Gastrocnemius medialis (tissue), 4 donors: ENCODE results near the gene TMEM132D. TPM values are rescaled to one million over a fixed set of nuclear protein-coding genes. Genes with fewer than 3 reads are reported as not detected.

ENCODE experiments used
- ATAC-seq, 2 donors: fragments of 150-250 bp; one replicate each; pipeline ENCODE4 v1.9.1; 2016
- DNase-seq, 2 donors: peaks; one replicate each; pipeline ENCODE4 v3.0.0-alpha.2; 2019
- H3K27ac ChIP-seq, 4 donors: fragments of 200-600 bp; sonication (generic); 1 replicate in 1 of 4; 2 replicates in 3 of 4; pipeline ENCODE4 v1.5.1; 2016 to 2018; ENCODE audit warnings: mild to moderate bottlenecking in 2 of 4, moderate library complexity in 1 of 4
- H3K27me3 ChIP-seq, 3 donors: fragments of 200-600 bp; sonication (generic) in 2 of 3; 1 replicate in 1 of 3; 2 replicates in 2 of 3; pipeline versions ENCODE4 v1.5.1 to v1.6.0; 2016 to 2019; ENCODE audit warnings: mild to moderate bottlenecking in 1 of 3, moderate library complexity in 1 of 3
- H3K36me3 ChIP-seq, 2 donors: fragments of 200-600 bp; sonication (generic) in 1 of 2; one replicate each; pipeline ENCODE4 v1.5.1; 2017 to 2018
- H3K4me1 ChIP-seq, 2 donors: fragments of 200-600 bp; sonication (generic) in 1 of 2; one replicate each; pipeline ENCODE4 v1.5.1; 2016 to 2017; ENCODE audit warnings: mild to moderate bottlenecking in 2 of 2
- H3K4me3 ChIP-seq, 4 donors: fragments of 200-600 bp; sonication (generic) in 3 of 4; 1 replicate in 1 of 4; 2 replicates in 3 of 4; pipeline ENCODE4 v1.5.1; 2016 to 2019; ENCODE audit warnings: mild to moderate bottlenecking in 2 of 4
- H3K9me3 ChIP-seq, 3 donors: fragments of 200-600 bp; sonication (generic) in 2 of 3; 1 replicate in 1 of 3; 2 replicates in 2 of 3; pipeline ENCODE4 v1.5.1; 2016 to 2019
- POLR2A ChIP-seq, 2 donors: fragments of 450-650 bp; IDR thresholded peaks; one replicate each; pipeline ENCODE4 v1.6.1; 2017; ENCODE audit warnings: antibody characterized with exemption in 2 of 2, mild to moderate bottlenecking in 2 of 2, moderate library complexity in 2 of 2
- in situ Hi-C, 4 donors: fragments of 200-750 bp; cut with MboI; loops; one replicate each; pipeline versions ENCODE4 v1.15.0 to v1.8.0; 2017; ENCODE audit warnings: low sequenced_read_pairs in 4 of 4
- intact Hi-C: fragments of 100-400 bp; cut with DNase I; formaldehyde crosslinking; loops from one replicate; pipeline ENCODE4 v1.15.1; 2023; ENCODE audit warnings: low total_unique reads
- total RNA-seq, 4 donors: library from RNA; depleted of rRNA; stranded (reverse); fragments of >200 nt; gene quantifications; one replicate each; pipeline versions ENCODE4 v1.1.0 to v1.2.3, GENCODE V29; 2016
- TF ChIP-seq, protein P1 (sequence below), 5 experiments: fragments of 450-650 bp in 3 of 5; fragments of 200-600 bp in 2 of 5; sonication (generic) in 2 of 5; IDR thresholded peaks in 4 of 5; conservative IDR thresholded peaks in 1 of 5; 1 replicate in 4 of 5; 2 replicates in 1 of 5; pipeline ENCODE4 v1.5.1; 2016 to 2019; ENCODE audit warnings: antibody characterized with exemption in 5 of 5, mild to moderate bottlenecking in 3 of 5, moderate library complexity in 3 of 5

TMEM132D gene
- total RNA-seq, 4 donors from 2014 or later = not detected

DNA sequence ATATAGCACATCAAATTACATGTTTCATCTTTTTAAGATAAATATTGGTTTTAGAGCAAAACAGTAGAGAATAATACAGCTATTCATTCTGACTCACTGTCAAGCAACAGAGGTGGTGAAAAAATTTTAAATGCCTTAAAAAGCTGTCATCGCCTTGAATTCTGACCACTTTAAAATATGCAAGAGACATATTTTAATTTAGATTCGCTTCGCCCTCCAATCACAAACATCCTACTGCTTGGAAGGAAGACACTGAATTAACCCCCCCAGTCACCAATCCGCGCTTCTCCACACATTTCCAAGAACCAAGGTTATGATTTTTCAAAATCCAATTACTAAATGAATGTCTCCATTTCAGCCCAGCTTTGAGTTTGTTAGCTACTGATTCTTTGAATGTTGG is 112.4 kb downstream of the TMEM132D start:
- no peaks in the 10 kb centered on the region for H3K36me3 ChIP-seq
- intact Hi-C loops = loop anchor here (1.0 kb wide), 1 partner anchor 31 kb away; no protein-coding TSS in a partner anchor
- H3K9me3 ChIP-seq = no peaks in the 10 kb centered on the region
- TF ChIP-seq POLR2A (IDR thresholded peaks at IDR 0.05) = no peak
- TF ChIP-seq, protein P1, sequence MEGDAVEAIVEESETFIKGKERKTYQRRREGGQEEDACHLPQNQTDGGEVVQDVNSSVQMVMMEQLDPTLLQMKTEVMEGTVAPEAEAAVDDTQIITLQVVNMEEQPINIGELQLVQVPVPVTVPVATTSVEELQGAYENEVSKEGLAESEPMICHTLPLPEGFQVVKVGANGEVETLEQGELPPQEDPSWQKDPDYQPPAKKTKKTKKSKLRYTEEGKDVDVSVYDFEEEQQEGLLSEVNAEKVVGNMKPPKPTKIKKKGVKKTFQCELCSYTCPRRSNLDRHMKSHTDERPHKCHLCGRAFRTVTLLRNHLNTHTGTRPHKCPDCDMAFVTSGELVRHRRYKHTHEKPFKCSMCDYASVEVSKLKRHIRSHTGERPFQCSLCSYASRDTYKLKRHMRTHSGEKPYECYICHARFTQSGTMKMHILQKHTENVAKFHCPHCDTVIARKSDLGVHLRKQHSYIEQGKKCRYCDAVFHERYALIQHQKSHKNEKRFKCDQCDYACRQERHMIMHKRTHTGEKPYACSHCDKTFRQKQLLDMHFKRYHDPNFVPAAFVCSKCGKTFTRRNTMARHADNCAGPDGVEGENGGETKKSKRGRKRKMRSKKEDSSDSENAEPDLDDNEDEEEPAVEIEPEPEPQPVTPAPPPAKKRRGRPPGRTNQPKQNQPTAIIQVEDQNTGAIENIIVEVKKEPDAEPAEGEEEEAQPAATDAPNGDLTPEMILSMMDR (IDR thresholded peaks at IDR 0.05 in 4 of 5, conservative IDR thresholded peaks at IDR 0.05 in 1 of 5) = no peak
- no peaks in the 10 kb centered on the region for H3K4me1 ChIP-seq
- ATAC-seq (no peak), DNase-seq (no peak)
- H3K27me3 ChIP-seq = no peaks in the 10 kb centered on the region
- in situ Hi-C loops = no loop called here
- no peak overlapping the region for H3K27ac ChIP-seq
- H3K4me3 ChIP-seq = no peak overlapping the region

DNA sequence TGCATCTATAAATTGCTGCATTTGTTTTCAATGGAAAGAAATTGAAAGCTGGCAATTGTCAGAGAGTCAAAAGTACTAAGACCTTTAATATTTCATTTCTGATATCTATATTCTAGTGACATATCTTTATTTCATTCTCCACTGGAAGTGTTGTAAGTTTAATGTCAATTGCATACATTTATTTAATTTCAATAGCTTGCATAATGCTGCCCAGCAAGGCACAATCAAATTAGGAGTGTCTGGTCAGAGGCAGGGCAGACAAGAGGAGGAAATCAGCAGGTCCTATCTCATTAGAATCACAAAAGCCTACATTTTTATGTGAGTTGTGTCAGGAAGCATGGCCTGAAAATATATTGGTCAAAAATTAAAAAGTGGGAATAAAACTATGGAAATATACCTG is 112.9 kb downstream of the TMEM132D start:
- intact Hi-C loops (loop anchor here (1.0 kb wide), 1 partner anchor 31 kb away; no protein-coding TSS in a partner anchor), in situ Hi-C loops (no loop called here)
- DNase-seq = no peak
- H3K9me3 ChIP-seq = no peaks in the 10 kb centered on the region
- TF ChIP-seq, protein P1 (IDR thresholded peaks at IDR 0.05 in 4 of 5, conservative IDR thresholded peaks at IDR 0.05 in 1 of 5) = no peak
- no peak for TF ChIP-seq POLR2A (IDR thresholded peaks at IDR 0.05)
- no peaks in the 10 kb centered on the region for H3K27me3 ChIP-seq
- H3K36me3 ChIP-seq = no peaks in the 10 kb centered on the region
- no peak for ATAC-seq
- no peak overlapping the region for H3K27ac ChIP-seq
- H3K4me1 ChIP-seq = no peaks in the 10 kb centered on the region
- H3K4me3 ChIP-seq = no peak overlapping the region

DNA sequence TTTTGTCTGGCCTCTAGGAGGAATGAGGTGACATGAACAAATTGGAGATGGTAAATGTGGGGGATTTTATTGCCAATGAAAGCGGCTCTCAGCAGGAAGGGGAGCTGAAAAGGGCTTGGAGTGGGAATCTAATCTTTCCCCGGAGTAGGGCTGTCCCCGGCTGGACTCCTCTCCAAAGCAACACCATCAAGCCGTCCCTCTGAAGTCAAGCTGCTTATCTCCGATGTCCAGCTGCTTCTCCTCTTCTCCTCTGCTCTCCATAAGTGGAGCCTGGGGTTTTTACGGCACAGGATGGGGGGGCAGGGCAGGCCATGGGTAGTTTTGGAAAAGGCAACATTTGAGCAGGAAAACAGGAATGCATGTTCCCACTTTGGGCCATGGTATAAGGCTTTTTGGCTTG is 113.5 kb downstream of the TMEM132D start:
- intact Hi-C loops (no loop called here), in situ Hi-C loops (no loop called here)
- H3K27ac ChIP-seq = no peak overlapping the region

DNA sequence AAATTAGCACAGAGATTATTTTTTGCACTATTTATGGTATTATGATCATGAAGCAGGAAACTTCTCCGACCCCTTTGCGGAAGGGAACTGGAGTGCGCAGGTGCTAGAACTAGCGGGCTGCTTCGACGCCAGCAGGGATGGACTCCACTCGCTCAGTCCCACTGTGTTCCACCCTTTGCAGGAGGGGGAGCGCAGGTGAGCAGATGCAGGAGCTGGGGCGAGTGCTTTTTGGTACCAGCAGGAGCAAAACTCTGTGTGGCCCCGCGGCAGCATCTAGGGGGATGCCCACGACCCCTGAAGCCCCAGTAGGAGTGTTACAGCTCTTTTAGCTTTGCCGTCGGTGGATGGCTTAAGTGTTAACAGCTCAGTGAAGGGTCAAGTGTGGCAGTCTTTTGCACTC is 113.9 kb downstream of the TMEM132D start:
- TF ChIP-seq, protein P1 (IDR thresholded peaks at IDR 0.05 in 4 of 5, conservative IDR thresholded peaks at IDR 0.05 in 1 of 5) = no peak
- no peak for TF ChIP-seq POLR2A (IDR thresholded peaks at IDR 0.05)
- ATAC-seq = no peak
- in situ Hi-C loops = no loop called here
- Histone ChIP-seq H3K36me3 (no peaks in the 10 kb centered on the region), H3K4me3 (no peak overlapping the region), H3K27ac (no peak overlapping the region), H3K27me3 (no peaks in the 10 kb centered on the region), H3K4me1 (no peaks in the 10 kb centered on the region), H3K9me3 (no peaks in the 10 kb centered on the region)
- DNase-seq = no peak
- intact Hi-C loops = no loop called here

More for the DNA sequence above, 113.5 kb downstream of the TMEM132D start:
- no peak for TF ChIP-seq POLR2A (IDR thresholded peaks at IDR 0.05)
- TF ChIP-seq, protein P1 (IDR thresholded peaks at IDR 0.05 in 4 of 5, conservative IDR thresholded peaks at IDR 0.05 in 1 of 5) = no peak
- ATAC-seq = no peak
- H3K36me3 ChIP-seq = no peaks in the 10 kb centered on the region
- no peak overlapping the region for H3K4me3 ChIP-seq
- no peaks in the 10 kb centered on the region for H3K4me1 ChIP-seq
- no peaks in the 10 kb centered on the region for H3K27me3 ChIP-seq
- no peaks in the 10 kb centered on the region for H3K9me3 ChIP-seq
- no peak for DNase-seq

DNA sequence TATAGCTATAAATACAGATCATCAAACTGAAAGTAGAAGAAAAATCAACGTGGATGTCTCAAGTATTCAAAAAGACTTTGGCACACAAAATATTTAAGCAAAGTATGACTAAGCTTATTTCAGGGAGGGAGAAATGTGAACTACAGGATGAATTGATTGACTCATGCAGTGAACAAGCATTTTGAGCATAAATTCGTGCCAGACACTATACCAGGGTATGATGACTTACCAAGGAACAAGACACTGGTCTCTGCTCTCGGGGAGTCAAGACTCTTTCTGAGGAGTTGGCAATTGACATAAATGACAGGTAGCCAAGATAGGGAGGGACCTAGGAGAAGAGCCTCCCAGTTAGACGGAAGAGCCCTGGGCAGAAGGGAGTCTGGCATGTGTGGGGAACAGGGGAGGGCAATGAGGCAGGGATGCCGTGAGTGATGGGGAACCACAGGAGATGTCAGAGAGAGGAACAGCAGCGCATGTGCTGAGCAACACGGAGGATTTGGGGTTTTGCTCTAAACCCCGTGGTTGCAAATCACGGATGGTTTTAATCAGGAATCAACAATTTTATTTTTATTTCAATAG is 115.2 kb downstream of the TMEM132D start:
- in situ Hi-C loops = no loop called here
- H3K4me3 ChIP-seq = no peak overlapping the region
- no peak for TF ChIP-seq POLR2A (IDR thresholded peaks at IDR 0.05)
- TF ChIP-seq, protein P1 (IDR thresholded peaks at IDR 0.05 in 4 of 5, conservative IDR thresholded peaks at IDR 0.05 in 1 of 5) = no peak
- intact Hi-C loops = no loop called here
- no peaks in the 10 kb centered on the region for H3K9me3 ChIP-seq
- no peak overlapping the region for H3K27ac ChIP-seq
- H3K27me3 ChIP-seq = no peaks in the 10 kb centered on the region
- no peak for ATAC-seq
- H3K4me1 ChIP-seq = no peaks in the 10 kb centered on the region
- H3K36me3 ChIP-seq = no peaks in the 10 kb centered on the region
- no peak for DNase-seq
